ENCODE data around the gene TTLL11.
"Not testable (repeated sequence)": the region's sequence is repeated elsewhere in the genome, so short reads cannot be mapped to it uniquely, and the experiment has no call there.

Gene TTLL11

DNA sequence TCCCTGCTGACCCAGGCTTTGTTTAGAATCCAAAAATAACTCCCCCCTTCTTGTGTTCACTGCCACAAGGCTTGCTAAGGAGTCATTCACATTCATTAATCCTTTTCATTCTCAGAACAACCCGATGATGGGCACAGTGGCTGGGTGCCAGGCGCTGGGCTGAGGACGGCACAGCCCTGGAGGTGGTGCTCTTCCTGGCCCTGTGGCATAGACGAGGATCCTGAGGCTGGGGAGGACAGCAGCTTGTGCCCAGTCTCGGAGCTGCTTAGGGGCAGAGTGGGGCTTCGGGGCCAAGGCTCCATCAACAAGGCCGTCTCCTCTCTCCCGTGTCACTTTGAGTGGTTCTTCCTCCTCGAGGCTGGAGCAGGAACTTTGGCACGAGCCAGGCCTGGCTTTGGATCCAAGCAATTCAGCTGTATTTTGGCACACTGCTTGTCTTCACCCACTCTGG, 166.7 kb downstream of the TTLL11 start:
- DNase-seq: no peak

DNA sequence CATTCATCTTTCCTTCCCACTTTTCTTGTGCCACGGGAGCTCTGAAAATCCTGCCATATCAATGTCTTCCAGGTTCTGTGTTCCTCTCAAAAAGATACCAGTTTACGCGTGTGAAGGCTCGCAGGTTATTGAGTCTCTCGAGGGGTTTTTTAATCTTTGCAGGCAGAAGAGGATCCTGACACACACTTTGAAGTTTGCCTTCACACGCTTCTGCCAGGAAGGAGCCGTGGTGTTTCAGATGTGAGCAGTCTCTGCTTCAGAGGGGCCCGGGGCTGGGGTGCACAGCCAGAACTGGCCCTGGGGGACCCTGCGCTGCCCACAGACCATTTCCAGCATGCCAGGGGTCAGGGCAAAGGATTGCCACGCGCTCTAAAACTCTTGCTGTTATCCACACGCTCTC, 167.2 kb downstream of the TTLL11 start:
- DNase-seq: no peak

DNA sequence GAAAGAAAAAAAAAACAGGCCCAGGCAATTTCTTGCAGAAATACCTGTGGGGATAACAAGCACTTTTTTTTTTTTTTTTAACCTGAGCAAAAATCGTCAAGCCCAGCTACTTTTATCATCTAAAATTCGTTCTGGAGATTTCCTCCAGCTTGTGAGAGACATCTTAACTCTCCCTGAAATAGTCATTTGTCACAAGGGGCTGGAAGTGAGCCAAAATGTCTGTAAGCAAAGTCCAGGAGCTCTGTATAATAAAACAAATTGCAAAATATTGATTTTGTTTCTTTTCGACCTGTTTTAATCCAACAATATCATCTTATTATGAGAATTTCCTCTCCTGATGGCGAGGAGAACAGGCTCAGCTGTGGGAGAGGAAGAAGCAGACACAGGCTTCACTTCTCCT, 168.4 kb downstream of the TTLL11 start:
- DNase-seq: no peak

DNA sequence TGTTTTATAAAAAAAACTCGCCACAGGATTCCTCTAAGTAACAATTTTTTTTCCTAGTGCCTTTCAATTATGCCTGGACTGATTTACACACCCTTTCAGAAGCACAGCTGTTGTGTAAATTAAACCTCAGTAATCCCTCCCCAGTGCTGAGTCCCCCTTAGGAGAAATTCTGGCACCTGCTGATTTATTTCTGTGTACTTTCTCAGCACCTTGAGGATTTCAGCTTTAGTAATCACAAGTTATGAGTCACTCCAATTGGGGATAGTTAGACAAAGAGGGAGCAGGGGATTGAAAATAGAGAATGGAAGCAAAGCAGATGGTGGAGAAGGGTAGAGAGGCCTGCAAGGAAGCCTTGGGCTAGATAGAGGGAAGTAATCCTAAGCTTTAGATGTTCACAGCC, 171.7 kb downstream of the TTLL11 start:
- DNase-seq: no peak

DNA sequence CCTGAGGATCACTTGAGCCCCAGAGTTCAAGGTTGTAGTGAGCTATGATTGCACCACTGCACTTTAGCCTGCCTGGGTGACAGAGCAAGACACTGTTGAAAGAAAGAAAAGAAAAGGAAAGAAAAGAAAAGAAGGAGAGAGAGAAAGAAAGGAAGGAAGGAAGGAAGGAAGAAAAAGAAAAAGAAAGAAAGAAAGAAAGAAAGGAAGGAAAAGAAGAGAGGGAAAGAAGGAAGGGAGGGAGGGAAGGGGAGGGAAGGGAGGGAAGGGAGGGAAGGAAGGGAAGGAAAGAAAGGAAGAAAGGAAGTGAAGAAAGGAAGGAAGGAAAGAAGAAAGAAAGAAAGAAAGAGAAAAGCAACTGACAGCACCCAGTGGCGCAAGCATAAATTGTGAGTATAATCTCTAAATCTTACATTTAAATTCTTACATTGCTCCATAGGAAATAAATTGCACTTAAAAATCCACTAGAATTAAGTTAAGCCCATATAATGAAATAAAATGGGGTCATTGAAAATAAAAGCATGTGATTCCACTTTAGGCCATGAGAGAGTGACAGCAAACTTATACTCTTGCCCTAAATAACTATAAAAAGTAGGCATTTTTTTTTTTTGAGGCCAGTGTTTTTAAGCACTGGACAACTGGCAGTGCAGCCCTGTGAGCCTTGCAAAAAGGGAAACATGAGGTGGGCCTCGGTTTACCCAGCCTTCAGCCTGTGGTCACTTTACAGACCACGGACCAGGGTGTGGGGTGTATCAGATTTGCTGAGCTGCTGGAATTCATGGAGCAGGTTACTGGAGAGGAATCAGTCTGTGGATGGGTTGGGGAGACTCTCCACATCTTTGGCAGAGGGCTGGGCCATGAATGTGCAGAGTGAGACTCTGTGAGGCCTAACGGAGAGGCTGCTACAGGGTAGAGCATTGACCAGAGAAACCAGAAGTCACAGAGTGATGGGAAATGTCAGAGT, 175.5 kb downstream of the TTLL11 start:
- DNase-seq: no peak

DNA sequence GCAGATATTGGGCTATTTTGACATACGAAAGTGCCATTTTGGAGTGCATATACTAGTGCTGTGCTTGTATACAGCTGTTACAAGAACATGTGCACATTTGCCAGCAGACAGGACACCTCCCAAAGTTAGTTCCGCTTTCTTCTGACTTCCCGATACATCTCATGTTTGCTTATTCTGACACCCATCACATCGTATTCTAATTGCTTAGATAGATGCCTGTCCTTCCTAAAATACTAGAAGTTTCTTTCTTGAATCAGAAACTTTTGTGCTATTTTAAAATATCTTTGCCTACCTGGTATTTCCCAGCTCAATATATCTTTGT, 177.8 kb downstream of the TTLL11 start:
- DNase-seq: no peak

DNA sequence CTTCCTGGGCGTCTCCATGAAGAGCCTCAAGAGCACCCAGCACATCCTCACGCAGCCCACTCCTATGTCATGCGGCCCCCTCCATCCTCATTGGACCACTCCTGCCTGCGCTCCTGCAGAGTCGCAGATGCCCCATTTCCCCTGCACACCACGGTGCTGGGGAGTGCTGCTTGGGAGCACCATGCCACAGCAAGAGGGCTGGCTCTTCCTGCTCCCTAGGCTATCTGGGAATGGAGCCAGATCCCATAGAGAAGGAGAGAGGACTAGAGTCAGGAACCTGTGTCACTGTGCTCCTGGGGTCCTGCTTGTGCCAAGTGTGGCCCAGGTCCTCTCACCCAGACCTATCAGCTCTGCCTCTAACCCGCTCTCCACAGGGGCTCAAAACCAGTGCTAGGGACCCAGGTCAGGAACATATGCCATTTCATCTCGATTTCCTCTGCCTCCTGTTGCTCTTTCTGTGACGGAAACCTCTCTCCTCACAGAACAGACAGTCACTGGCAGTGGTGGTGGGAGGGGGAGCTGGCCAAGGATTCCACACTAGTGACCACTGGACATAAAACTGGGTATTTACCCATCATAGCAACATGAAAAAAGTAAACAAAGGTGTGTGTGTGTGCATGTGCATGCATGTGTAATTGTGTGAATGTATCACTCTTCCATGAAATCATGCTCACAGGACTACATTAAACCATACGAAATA, 178.4 kb downstream of the TTLL11 start:
- DNase-seq: no peak

DNA sequence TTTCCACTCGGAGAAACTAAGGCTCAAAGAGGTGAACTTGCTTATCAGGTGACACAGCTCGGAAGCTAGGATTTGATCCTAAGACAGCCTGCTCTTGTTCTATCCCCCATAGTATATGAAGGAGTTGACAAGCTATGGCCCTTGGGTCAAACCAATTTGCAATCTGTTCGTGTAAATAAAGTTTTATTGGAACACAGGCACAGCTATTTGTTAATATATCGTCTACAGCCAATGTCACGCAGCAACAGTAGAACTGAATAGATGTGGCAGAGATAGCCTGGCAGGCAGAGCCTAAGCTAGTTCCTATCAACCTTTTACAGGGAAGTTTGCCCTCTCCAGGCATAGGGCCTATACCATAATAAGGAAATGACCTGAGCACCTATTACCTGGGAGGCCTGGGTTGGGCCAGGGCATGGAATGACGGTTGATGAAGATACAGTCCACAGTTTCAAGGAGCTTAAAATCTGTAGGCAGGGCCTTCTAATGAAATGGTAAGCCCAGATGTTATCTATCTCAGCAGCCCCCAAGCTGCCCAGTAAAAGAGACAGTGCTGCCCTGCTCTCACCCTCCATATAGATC, 179.0 kb downstream of the TTLL11 start:
- no peak for DNase-seq

DNA sequence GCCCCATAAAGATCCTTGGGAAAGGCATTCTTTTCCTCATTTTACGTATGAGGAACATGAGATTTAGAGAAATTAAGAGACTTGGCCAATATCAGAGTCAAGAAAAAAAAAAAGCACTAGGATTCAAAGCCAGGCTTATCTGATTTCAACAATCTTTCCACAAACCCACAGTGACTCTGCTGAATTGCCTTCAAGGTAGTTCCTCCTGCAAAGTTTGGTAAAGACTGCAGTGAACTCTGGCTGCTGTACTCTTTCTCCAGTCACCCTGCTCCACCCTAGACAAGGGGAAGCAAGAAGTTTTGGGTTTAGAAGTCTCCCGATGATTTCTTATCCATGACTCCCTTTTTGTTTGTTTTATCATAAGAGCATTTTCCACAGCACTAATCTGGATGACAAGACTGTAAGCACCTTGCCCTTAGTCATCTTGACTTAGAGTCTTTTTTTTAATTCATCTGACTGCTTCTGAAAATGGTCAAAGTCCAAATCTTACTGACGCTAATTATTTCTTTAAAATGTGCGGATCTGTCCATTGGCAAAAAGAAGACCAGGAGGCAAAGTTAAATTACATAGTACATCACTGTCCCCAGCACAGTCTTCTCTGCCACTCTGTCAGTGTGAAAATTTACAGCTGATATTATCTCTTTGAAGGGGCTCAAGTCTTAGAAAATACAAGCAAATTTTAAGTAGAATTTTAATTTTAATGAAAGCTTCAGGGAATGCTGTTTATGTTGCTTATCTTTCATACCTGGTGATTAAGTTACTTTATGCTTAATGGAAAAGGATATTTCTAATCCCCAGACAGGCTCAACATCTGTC, 180.1 kb downstream of the TTLL11 start:
- no peak for DNase-seq

DNA sequence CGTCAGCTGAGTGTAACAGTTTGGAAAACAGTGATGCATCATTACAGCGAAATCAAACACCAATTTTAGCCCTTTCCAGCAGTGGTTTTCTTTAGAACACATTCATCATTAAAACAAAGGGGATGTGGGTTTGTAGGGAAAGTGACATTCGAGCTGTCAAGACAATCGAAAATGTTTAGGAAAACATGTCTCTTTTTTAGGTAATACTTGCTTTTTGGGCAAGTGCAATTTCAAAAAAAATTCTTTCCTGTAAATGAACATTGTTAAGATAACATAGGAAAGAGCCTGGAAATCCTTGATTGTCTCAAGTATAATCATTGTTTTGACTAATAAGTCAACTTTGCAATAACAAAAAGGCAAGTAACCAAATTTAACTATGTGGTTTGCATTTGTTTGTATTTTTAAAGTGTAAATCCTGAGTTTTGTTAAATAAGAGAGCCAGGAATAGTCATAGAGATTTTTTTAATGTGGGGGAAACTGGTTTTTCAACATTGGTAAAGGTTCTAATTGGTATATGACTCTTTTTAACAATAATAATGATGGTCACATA, 182.5 kb downstream of the TTLL11 start:
- no peak for DNase-seq

DNA sequence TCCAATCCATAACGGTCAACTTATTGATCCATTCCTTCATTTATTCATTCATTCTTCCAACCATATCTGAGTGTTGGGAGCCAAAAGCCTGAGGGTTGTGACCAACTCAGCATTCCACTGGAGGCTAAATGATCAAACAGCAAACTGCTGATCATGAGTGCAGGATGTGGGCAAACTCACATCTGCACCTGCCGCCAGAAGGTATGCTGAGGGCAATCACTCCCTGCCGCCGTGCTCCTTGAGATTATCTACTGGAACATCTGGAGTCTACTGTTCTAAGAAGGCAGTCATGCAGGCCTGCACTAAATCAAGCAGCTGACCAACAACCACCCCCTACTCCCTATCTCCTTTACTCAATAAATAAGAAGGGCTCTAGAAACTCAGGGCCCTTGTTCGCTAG, 184.0 kb downstream of the TTLL11 start:
- no peak for DNase-seq

DNA sequence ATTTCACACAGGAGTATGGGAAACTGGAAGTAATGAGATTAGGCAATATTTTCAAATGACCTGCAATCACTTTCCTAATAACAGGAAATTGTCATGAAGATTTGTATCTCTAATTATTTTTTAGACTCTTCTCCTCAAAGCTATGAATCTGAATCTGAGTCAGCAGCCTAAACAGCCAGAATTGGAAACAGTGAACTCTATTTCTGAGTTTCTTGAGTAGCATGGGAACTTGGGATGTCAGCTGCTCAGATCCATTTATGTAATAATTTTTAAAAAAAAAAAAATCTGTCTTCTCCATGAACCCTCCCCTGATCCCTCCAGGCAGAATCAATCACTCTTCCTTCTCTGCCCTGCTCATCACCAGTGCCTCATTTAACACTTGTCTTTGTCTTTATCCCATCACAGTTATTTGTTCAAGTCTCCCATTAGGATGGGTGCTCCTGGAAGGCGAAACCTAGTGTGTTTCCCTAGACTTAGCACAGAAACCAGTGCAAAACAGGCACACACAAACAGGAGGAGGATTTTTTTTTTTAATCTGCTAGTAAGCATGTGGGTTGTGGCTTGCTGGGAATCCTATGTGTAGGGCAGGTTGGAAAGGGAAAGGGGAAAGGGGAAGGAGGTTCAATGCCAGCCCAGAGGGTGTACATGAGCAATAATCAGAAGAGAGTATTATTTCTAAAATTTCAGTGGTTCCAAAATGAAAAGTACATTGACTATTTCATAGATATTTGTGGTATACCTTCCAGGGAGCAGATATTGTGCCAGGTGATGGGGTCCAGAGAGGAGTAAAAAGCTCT, 186.8 kb downstream of the TTLL11 start:
- DNase-seq: no peak

DNA sequence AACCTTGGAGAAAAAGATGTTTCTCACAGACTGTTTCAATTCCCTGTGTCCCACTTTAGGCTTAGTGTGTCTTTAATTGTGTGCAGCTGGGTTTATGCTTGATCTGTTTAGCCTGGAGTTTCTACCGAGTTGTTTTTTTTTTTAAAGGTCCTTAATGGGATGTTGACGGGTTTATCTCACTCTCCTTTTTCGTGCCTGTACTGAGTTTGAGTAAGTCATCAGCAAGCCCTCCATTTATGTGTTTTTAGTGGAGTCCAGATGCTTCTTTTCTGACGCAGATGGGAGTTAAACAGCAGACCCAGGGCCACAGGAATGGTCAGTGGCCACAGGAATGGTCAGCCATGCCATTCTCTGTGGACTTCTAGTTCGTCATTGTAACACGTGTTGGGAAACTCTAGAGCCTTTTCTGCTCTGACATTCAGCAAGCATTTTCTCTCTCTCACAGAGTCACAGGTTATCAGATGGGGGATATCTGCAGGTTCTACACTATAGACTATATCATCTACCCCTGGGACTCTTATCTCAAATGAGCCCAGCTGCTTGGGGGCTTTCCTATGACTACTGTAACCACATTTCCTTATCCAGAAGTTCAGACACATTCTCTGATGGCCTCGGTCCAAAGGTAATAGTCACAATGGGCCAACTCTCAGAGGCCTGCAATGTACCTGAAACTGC, 190.5 kb downstream of the TTLL11 start:
- no peak for DNase-seq

DNA sequence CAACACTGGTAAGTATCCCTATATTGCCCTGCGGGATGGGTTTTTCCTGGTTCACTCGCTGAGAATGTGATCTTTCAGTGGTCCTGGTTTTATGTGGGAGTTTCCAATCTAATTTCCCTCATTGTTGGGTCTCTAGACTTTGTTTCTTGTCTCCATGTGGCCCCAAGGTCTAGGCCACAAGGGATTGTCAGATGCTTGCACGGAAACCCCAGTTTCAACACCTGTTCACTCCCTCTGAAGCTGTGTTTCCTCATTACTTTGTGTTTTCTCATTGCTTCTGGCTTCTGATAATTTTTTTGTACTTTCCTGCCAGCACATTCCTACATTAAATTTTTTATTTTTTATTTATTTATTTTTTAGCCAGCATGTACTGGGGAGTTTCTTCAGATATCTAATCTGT, 191.5 kb downstream of the TTLL11 start:
- no peak for DNase-seq

DNA sequence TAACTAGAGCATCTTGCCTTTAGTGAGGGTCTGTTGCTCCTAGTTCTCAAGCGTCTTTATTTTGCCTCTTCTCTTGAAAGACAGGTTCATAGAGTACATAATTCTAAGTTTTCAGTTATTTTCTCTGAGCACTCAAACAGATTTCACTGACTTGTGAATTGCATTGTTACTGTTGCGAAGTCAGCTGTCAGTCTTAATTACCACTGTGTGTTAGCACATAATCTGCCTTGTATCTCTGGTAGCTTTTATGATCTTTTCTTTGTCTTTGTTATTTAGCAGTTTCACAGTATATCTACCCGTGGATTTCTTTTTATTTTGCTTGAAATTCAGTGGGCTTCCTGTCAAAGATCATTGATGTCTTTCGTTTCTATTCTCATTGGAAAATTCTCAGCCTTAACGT, 192.9 kb downstream of the TTLL11 start:
- DNase-seq: no peak

DNA sequence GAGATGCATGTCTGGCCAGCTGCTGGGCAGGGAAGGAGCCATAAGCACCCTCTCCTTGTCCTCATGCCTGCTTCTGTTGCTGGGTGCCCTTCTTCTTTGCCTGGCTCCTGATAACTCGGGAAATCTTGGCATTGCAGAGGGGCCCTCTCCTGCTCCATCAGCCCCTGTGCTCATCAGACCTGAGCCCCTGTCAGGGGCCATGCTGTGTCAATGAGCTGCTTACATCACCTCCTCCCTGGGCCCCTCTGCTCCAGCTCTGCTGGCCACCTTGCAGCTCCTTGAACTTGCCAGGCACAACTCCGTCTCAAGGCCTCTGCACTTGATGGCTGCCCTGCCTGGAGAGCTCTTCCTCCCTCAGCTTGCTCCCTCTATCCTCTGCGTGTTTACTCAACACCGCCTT, 194.3 kb downstream of the TTLL11 start:
- DNase-seq: no peak

DNA sequence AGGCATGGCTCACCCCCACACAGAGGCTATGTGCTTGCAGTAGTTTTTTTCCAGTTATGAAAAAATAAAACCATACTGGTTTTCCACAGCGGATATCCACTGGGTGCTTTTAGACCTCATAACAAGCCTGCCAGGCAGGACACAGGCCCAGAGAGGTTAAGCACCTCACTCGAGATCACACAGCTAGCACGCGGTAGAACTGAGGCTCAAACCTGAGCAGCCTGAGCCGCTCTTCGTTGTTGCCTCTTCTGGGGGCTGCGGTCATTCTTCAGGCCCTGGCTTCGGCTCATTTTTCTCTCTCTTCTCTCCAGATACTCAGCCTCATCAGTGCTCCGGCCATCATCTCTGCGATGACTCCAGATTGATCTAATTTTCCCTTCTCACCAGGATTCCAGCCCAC, 196.0 kb downstream of the TTLL11 start:
- no peak for DNase-seq

DNA sequence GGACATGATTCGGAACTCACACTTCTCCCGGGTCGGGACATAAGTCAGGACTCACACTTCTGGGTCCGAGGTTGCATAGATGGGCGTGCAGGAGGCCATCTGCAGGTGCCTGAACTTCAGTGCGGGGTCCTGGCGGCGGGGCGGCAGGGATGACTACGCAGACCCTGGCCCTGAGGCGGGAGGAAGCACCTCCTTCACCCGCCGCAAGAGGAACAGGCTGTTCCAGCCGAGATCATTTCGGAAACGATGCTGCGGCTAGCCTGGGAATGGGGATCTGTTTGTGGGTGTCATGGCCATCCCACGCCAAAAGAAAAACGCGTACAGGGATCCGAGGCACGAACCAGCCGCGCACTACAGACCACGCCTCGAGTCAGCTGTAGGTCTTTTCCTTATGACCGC, 196.6 kb downstream of the TTLL11 start:
- no peak for DNase-seq

DNA sequence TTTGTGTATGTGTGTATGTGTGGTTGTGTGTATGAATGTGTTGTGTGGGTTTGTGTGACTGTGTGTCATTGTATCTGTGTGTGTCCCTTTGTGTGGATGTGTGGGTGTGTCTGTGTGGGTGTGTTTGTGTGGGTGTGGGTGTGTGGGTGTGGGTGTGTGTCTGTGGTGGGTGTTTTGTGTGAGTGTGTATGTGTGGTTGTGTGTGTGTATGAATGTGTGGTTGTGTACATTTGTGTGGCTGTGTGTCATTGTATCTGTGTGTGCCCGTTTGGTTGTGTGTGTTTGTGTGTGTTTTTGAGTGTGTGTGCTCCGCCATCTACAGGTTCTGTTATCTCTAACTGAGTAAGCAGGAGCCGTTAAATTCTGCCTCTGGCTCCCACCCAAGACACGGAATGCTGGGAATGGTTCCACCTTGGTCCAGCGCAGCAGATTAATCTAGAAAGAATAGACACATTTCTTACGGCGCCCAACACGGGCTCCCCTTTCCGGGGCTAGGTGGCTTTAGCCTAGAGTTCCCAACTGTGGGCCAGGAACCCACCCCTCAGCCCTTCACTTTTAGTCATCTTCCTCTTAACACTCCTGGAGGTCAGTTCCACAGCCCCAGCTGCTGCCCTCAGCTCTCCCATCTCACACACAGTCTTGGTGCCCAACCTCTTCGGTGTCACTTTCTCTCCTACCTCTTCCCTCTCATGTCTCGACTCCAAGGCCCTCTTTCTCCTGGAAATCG, 197.1 kb downstream of the TTLL11 start:
- no peak for DNase-seq

DNA sequence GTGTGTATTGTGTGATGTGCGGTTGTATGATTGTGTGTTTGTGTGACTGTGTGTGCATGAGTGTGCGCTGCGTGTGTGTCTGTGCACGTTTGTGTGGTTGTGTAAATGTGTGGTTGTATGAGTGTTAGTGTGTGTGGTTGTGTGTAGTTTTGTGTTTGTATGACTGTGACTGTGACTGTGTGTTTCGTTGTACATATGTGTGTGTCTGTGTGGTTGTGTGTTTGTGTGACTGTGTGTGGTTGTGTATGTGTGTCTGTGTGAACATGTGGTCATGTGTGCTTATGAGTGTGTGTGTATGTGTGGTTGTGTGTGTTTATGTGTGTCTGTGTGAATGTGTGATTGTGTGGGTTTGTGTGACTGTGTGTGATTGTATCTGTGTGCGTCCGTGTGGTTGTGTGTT, 197.8 kb downstream of the TTLL11 start:
- no peak for DNase-seq

DNA sequence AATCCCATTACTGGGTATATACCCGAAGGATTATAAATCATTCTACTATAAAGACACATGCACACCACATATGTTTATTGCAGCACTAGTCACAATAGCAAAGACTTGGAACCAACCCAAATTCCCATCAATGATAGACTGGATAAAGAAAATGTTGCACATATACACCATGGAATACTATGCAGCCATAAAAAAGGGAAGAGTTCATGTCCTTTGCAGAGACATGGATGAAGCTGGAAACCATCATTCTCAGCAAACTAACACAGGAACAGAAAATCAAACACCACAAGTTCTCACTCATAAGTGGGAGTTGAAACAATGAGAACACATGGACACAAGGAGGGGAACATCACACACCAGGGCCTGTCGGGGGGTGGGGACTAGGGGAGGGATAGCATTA, 198.7 kb downstream of the TTLL11 start:
- DNase-seq: not testable (repeated sequence)

Data from activated T-cell treated with anti-CD3 and anti-CD28 coated beads for 4 hours (primary cell).